AG09319 (cell line): ENCODE measurements around the gene RIT2.

Experiments
- DNase-seq: peaks from one replicate; pipeline ENCODE4 v3.0.0-alpha.2; 2010; ENCODE audit warnings: low read depth; ENCODE audit errors: extremely low read depth
- TF ChIP-seq, protein P1 (sequence below): IDR thresholded peaks from 2 replicates; pipeline ENCODE4 v1.5.1; 2011; ENCODE audit warnings: low read depth, mild to moderate bottlenecking, inconsistent platforms, low read length, moderate library complexity

The RIT2 gene

DNA sequence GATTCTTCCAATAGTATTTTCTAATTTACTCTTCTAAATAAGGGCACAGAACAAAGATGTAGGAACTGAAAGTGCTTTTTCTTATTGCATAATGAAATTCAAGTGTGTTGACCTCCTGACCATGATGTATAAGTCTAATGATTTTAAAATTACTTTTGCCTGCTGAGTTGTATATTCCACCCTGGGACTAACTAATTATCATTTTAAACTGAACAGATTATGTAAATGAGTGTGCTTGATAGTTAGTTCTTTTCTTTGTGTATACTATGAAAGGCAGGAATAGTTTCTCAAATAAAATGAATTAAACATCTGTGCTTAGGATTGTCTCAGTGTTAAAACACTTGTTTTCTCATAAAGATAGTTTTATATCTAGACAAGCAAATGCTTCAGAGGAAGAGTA is 284.5 kb downstream of the RIT2 start:
- TF ChIP-seq, protein P1, sequence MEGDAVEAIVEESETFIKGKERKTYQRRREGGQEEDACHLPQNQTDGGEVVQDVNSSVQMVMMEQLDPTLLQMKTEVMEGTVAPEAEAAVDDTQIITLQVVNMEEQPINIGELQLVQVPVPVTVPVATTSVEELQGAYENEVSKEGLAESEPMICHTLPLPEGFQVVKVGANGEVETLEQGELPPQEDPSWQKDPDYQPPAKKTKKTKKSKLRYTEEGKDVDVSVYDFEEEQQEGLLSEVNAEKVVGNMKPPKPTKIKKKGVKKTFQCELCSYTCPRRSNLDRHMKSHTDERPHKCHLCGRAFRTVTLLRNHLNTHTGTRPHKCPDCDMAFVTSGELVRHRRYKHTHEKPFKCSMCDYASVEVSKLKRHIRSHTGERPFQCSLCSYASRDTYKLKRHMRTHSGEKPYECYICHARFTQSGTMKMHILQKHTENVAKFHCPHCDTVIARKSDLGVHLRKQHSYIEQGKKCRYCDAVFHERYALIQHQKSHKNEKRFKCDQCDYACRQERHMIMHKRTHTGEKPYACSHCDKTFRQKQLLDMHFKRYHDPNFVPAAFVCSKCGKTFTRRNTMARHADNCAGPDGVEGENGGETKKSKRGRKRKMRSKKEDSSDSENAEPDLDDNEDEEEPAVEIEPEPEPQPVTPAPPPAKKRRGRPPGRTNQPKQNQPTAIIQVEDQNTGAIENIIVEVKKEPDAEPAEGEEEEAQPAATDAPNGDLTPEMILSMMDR, result no peak
- no peak for DNase-seq

DNA sequence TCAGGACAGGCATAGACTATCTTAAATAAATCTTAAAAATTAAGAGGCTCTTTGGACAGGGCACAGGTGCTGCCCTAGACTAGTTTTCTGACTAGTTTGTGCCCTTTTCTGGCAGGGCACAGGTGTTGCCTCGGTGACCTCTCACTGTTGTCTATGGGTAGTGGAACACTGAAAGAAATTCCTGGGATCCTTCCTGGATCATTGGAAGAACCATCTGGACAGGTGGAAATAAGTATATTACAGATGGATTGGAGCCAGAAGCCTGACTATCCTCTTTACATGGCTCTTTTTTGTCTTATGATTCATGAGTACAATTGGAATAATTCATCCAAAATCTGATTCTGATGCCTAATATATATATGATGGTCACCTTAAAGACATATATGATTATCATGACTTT is 286.6 kb downstream of the RIT2 start:
- TF ChIP-seq, protein P1, result no peak
- no peak for DNase-seq

GRCh38 chr18:42824178-42824577 is 291.3 kb downstream of the RIT2 start:
- TF ChIP-seq, protein P1, result no peak
- no peak for DNase-seq

- DNase-seq, result no peak
- TF ChIP-seq, protein P1, result no peak
Measured at GRCh38 chr18:42822711-42823110, 292.8 kb downstream of the RIT2 start.

- TF ChIP-seq, protein P1, result no peak
- DNase-seq, result no peak
Measured at GRCh38 chr18:42821492-42821891, 294.0 kb downstream of the RIT2 start.

GRCh38 chr18:42814618-42815017 is 300.9 kb downstream of the RIT2 start:
- TF ChIP-seq, protein P1, result no peak

DNA sequence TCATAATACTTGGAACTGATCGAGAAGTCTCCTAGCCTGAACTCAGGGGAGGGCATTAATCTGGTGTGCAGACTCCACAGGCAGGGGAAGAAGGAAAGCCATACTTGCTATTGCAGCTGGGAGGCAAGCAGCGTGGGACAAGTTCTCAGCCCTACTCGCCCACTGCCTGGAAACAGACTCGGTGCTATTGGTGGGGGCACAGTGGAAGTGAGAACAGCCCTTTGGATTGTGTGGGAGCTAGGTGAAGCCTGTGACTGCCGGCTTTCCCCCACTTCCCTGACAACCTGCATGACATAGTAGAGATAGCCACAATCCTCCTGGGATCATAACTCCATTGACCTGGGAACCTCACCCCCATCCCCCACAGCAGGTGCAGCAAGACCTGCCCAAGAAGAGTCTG is 301.3 kb downstream of the RIT2 start:
- TF ChIP-seq, protein P1, result no peak

More at GRCh38 chr18:42814618-42815017, 300.9 kb downstream of the RIT2 start:
- DNase-seq, result no peak

DNA sequence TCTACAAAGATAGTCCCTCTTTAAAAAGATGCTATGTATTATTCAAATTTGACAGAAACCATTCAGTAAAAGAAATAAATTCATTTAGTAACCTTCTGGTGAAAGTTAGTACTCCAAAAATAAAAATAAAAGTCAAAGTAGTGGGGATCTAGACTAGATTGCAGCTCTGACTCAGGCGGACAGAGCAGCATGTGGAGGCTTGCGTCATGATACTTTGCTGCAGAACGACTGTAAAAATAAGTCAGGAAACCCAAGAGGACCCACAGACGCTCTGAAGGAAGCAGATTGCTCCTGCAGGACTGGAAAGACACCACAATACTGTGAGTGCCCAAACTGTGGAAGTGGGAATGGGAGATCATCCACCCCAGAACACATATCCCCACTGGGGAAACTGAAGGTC is 301.9 kb downstream of the RIT2 start:
- TF ChIP-seq, protein P1, result no peak
- no peak for DNase-seq

More for the DNA sequence above, 301.3 kb downstream of the RIT2 start:
- DNase-seq, result no peak
